SK-N-SH (cell line): ENCODE data around the gene STIM1. TPM values are rescaled to one million over a fixed set of nuclear protein-coding genes. Genes with fewer than 3 reads are reported as not detected.
A peak's percentile ranks its signal among the peaks of the same experiment; 100 is the strongest.

Experiments
- CTCF ChIA-PET: fragments of 300-600, 350-600 bp; formaldehyde crosslinking; extraction: SDS; loops from one replicate; lab custom pipeline; 2021; lab: Yijun Ruan, JAX
- POLR2A ChIA-PET: fragments of 350-600 bp; sonication (Branson Sonifier 250); formaldehyde crosslinking; extraction: SDS; loops from one replicate; lab custom pipeline; 2020; ENCODE audit warnings: antibody characterized with exemption, inconsistent platforms; lab: Yijun Ruan, JAX
- DNase-seq: peaks from one replicate; pipeline ENCODE4 v3.0.0; 2012
- H2AFZ ChIP-seq: fragments of 200-600 bp; sonication (generic); 2 replicates; pipeline ENCODE4 v1.8.1; 2016; ENCODE audit warnings: antibody characterized with exemption, mild to moderate bottlenecking, low read depth
- H3F3A ChIP-seq: fragments of 200-600 bp; sonication (generic); replicated peaks from 2 replicates; pipeline ENCODE3; 2016; ENCODE audit warnings: antibody characterized with exemption, mild to moderate bottlenecking; ENCODE audit not compliant: insufficient read depth
- H3K27ac ChIP-seq, 2 experiments: fragments of 200-500 bp in 1 of 2; fragments of 200-600 bp in 1 of 2; sonication (Bioruptor generic) in 1 of 2; sonication (generic), shearing (Covaris generic) in 1 of 2; 2 replicates each; pipeline versions ENCODE4 v1.5.1 to v1.6.1; 2014 to 2016; ENCODE audit warnings: low read depth in 2 of 2, inconsistent platforms in 1 of 2, low read length in 1 of 2, mild to moderate bottlenecking in 1 of 2, mixed read lengths in 1 of 2
- H3K27me3 ChIP-seq: fragments of 200-600 bp; sonication (generic), shearing (Covaris generic); 2 replicates; pipeline ENCODE4 v1.6.1; 2016; ENCODE audit warnings: mixed run types; ENCODE audit not compliant: insufficient read depth
- H3K36me3 ChIP-seq, 2 experiments: fragments of 200-500 bp in 1 of 2; fragments of 200-600 bp in 1 of 2; sonication (Bioruptor generic) in 1 of 2; sonication (generic) in 1 of 2; replicated peaks in 1 of 2; 2 replicates each; pipeline versions ENCODE3 to v1.5.1; 2014 to 2016; ENCODE audit warnings: low read length in 1 of 2, mild to moderate bottlenecking in 1 of 2; ENCODE audit not compliant: insufficient read depth in 2 of 2, control insufficient read depth in 1 of 2
- H3K4me1 ChIP-seq, 2 experiments: fragments of 200-500 bp in 1 of 2; fragments of 200-600 bp in 1 of 2; sonication (Bioruptor generic) in 1 of 2; sonication (generic), shearing (Covaris generic) in 1 of 2; 2 replicates each; pipeline versions ENCODE4 v1.5.1 to v1.6.1; 2014 to 2016; ENCODE audit warnings: low read depth in 1 of 2, low read length in 1 of 2, mixed run types in 1 of 2; ENCODE audit not compliant: insufficient read depth in 2 of 2, control insufficient read depth in 1 of 2
- H3K4me2 ChIP-seq: fragments of 200-600 bp; sonication (generic), shearing (Covaris generic); 2 replicates; pipeline ENCODE4 v1.6.1; 2017; ENCODE audit warnings: mixed run types
- H3K4me3 ChIP-seq, 2 experiments: fragments of 200-500 bp in 1 of 2; fragments of 200-600 bp in 1 of 2; sonication (Bioruptor generic) in 1 of 2; sonication (generic), shearing (Covaris generic) in 1 of 2; 2 replicates each; pipeline versions ENCODE4 v1.5.1 to v1.8.1; 2014 to 2016; ENCODE audit warnings: low read depth in 2 of 2, inconsistent platforms in 1 of 2, low read length in 1 of 2, mild to moderate bottlenecking in 1 of 2, mixed read lengths in 1 of 2, moderate library complexity in 1 of 2
- H3K79me2 ChIP-seq: fragments of 200-600 bp; sonication (generic); 2 replicates; pipeline ENCODE4 v1.8.1; 2017; ENCODE audit warnings: mild to moderate bottlenecking; ENCODE audit not compliant: insufficient read depth
- H3K9ac ChIP-seq: fragments of 200-600 bp; sonication (generic); 2 replicates; pipeline ENCODE4 v1.6.1; 2017; ENCODE audit warnings: mixed run types
- H3K9me2 ChIP-seq: fragments of 200-600 bp; sonication (generic); 2 replicates; pipeline ENCODE4 v1.6.1; 2017; ENCODE audit warnings: mixed run types
- H3K9me3 ChIP-seq: fragments of 200-600 bp; sonication (generic); 2 replicates; pipeline ENCODE4 v1.6.1; 2017; ENCODE audit warnings: mixed run types, mild to moderate bottlenecking, moderate library complexity
- H4K20me1 ChIP-seq: fragments of 200-600 bp; sonication (generic); 2 replicates; pipeline ENCODE4 v1.6.1; 2017; ENCODE audit warnings: mild to moderate bottlenecking, mixed run types; ENCODE audit not compliant: insufficient read depth
- CTCF ChIP-seq: fragments of 200-600 bp; sonication (generic); IDR thresholded peaks from 2 replicates; pipeline ENCODE4 v1.6.1; 2017; ENCODE audit warnings: antibody characterized with exemption, mild to moderate bottlenecking, moderate library complexity
- ELF1 ChIP-seq: IDR thresholded peaks from 2 replicates; pipeline ENCODE4 v1.4.0; 2012
- FOXJ3 ChIP-seq: sonication (generic); formaldehyde crosslinking; IDR thresholded peaks from 2 replicates; pipeline ENCODE4 v1.5.1; 2020; ENCODE audit warnings: mild to moderate bottlenecking, missing genetic modification reagents
- FOXM1 ChIP-seq: IDR thresholded peaks from 2 replicates; pipeline ENCODE4 v1.4.0; 2012; ENCODE audit warnings: low read depth, mild to moderate bottlenecking
- IRF3 ChIP-seq: fragments of 150-350 bp; IDR thresholded peaks from 2 replicates; pipeline ENCODE4 v1.6.1; 2016; ENCODE audit warnings: mild to moderate bottlenecking, low read depth, low read length
- NRF1 ChIP-seq: IDR thresholded peaks from 2 replicates; pipeline ENCODE4 v1.6.1; 2012; ENCODE audit warnings: low read depth, mild to moderate bottlenecking, low read length
- RXRA ChIP-seq: IDR thresholded peaks from 2 replicates; pipeline ENCODE4 v1.4.0; 2012; ENCODE audit warnings: low read depth, mild to moderate bottlenecking, borderline replicate concordance
- TCF12 ChIP-seq: IDR thresholded peaks from 2 replicates; pipeline ENCODE4 v1.4.0; 2012
- TEAD4 ChIP-seq: IDR thresholded peaks from 2 replicates; pipeline ENCODE4 v1.4.0; 2012; ENCODE audit warnings: mild to moderate bottlenecking, borderline replicate concordance; ENCODE audit not compliant: insufficient read depth
- WGBS: methylation state at CpG from one replicate; pipeline ENCODE4 v1.1.6; 2017; ENCODE audit warnings: low lambda C conversion rate; 5-methylcytosine and 5-hydroxymethylcytosine counted together
- polyA plus RNA-seq, 3 experiments: library from polyadenylated mRNA; depleted of rRNA; stranded (reverse); fragments of >200 nt; gene quantifications; 2 replicates each; pipeline ENCODE4 v1.2.3, GENCODE V29; 2012
- TF ChIP-seq, protein P1 (sequence below): IDR thresholded peaks from 2 replicates; pipeline ENCODE4; 2012
- TF ChIP-seq, protein P2 (sequence below): IDR thresholded peaks from 2 replicates; pipeline ENCODE4 v1.4.0; 2012; ENCODE audit warnings: low read depth, borderline replicate concordance

Gene STIM1
- polyA plus RNA-seq, 1 of the 3 experiments (the other 2 are of a cell fraction) = 29.5 TPM

DNA sequence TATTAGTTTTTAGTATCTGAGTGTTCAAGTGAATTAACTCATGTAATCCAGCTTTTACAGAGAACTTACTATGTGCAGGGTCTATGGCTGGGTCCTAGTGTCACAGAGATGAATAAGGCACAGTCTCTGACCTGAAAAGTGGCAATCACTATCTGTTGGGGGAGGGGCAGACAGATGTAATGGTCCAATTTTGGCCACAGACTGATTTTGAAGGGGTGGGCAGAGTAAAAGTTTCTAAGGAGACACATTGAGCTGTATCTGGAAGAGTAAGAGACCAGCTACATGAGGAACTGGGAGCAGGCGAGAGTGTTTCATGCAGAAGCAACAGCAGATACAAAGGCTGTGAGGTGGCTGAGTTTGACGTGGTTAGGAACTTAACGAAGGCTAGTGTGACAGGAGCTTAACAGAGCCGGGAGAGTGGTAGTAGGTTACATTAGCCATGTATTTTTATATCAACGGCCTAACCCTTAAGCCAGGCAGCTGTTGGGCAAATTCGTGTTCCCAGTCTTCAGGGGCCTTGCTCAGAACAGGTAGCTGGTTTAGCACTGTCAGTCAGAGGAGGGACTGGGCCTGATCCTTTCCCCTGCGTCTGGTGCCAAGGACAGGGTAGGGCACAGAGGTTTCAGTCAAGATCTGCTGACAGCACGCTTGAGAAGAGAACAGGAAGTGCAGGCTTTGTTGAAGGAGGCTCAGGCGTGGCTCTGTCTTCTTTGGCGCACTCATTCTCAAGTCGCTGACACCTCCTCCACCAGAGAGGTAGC lies 1.4 kb upstream of the STIM1 start:
- no peaks in the 10 kb centered on the region for H3K36me3 ChIP-seq
- H3K9me3 ChIP-seq = no peaks in the 10 kb centered on the region
- no peak overlapping the region for H3K9ac ChIP-seq
- CTCF ChIA-PET = interaction anchor here (0.6 to 18.6 kb wide), 52 partner anchors 11 to 333 kb away, joined by 3 to 636 read pairs (median 7); partner anchors contain the start of genes PGAP2 and RHOG
- H3K4me3 ChIP-seq = peak overlapping the region in 1 of 2 experiments; percentile 87; a peak in 1 of 4 replicates
- POLR2A ChIA-PET = interaction anchor here (0.8 to 2.7 kb wide), 2 partner anchors 14 to 46 kb away, joined by 3 to 12 read pairs; partner anchors contain the start of genes PGAP2 and RHOG
- H3K27ac ChIP-seq = peak overlapping the region in 1 of 2 experiments; percentile 40; a peak in 1 of 4 replicates
- H3F3A ChIP-seq = no peaks in the 10 kb centered on the region
- H2AFZ ChIP-seq = peak overlapping the region; percentile 61; the same call in 1 of the 2 replicates
- no peaks in the 10 kb centered on the region; the same call in 1 of the 2 replicates for H4K20me1 ChIP-seq
- peaks cover 33% of the 10 kb centered on the region for H3K79me2 ChIP-seq
- WGBS = 84% methylated on average over 11 of the region's 11 CpGs
- H3K27me3 ChIP-seq = no peaks in the 10 kb centered on the region
- no peaks in the 10 kb centered on the region for H3K9me2 ChIP-seq
- DNase-seq = no peak
- H3K4me2 ChIP-seq = peak overlapping the region; percentile 88
- peaks cover 17 to 22% of the 10 kb centered on the region in 2 experiments; a peak in 3 of 4 replicates for H3K4me1 ChIP-seq
- TF ChIP-seq NRF1 = no peak
- no peak for TF ChIP-seq IRF3
- TF ChIP-seq CTCF = no peak
- TF ChIP-seq, protein P1, sequence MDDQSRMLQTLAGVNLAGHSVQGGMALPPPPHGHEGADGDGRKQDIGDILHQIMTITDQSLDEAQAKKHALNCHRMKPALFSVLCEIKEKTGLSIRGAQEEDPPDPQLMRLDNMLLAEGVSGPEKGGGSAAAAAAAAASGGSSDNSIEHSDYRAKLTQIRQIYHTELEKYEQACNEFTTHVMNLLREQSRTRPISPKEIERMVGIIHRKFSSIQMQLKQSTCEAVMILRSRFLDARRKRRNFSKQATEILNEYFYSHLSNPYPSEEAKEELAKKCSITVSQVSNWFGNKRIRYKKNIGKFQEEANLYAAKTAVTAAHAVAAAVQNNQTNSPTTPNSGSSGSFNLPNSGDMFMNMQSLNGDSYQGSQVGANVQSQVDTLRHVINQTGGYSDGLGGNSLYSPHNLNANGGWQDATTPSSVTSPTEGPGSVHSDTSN = no peak
- TF ChIP-seq, protein P2, sequence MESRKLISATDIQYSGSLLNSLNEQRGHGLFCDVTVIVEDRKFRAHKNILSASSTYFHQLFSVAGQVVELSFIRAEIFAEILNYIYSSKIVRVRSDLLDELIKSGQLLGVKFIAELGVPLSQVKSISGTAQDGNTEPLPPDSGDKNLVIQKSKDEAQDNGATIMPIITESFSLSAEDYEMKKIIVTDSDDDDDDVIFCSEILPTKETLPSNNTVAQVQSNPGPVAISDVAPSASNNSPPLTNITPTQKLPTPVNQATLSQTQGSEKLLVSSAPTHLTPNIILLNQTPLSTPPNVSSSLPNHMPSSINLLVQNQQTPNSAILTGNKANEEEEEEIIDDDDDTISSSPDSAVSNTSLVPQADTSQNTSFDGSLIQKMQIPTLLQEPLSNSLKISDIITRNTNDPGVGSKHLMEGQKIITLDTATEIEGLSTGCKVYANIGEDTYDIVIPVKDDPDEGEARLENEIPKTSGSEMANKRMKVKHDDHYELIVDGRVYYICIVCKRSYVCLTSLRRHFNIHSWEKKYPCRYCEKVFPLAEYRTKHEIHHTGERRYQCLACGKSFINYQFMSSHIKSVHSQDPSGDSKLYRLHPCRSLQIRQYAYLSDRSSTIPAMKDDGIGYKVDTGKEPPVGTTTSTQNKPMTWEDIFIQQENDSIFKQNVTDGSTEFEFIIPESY = no peak
- TF ChIP-seq FOXM1 = no peak
- no peak for TF ChIP-seq TEAD4
- TF ChIP-seq FOXJ3 (CRISPR knock-in tag) = no peak
- no peak for TF ChIP-seq TCF12
- no peak for TF ChIP-seq ELF1
- TF ChIP-seq RXRA = no peak
- TF ChIP-seq, all 33 proteins: peak for 0
